Cardiac muscle cell (in vitro differentiated cells and primary cell): ENCODE measurements around the gene GJA5. TPM values are rescaled to one million over a fixed set of nuclear protein-coding genes. Genes with fewer than 3 reads are reported as not detected.

ENCODE experiments used
- DNase-seq, 2 donors: peaks; one replicate each; pipeline versions ENCODE4 v3.0.0 to v3.0.0-alpha.2; 2010 to 2017; ENCODE audit warnings: low read depth in 1 of 2, low spot score in 1 of 2
- H3K27ac ChIP-seq: fragments of 200-600 bp; sonication (generic); 2 replicates; pipeline ENCODE4 v1.5.1; 2016
- H3K27me3 ChIP-seq: fragments of 200-600 bp; sonication (generic); 2 replicates; pipeline ENCODE4 v1.6.0; 2016; ENCODE audit warnings: control low read depth
- H3K36me3 ChIP-seq: fragments of 200-600 bp; sonication (generic); 2 replicates; pipeline ENCODE4 v1.5.1; 2016; ENCODE audit warnings: control low read depth
- H3K4me1 ChIP-seq: fragments of 200-600 bp; sonication (generic); 2 replicates; pipeline ENCODE4 v1.8.1; 2017; ENCODE audit warnings: low read depth, mild to moderate bottlenecking, mixed run types
- H3K4me3 ChIP-seq: fragments of 200-600 bp; sonication (generic); 2 replicates; pipeline ENCODE4 v1.5.1; 2016; ENCODE audit warnings: mild to moderate bottlenecking
- H3K9me3 ChIP-seq: fragments of 200-600 bp; sonication (generic); 2 replicates; pipeline ENCODE4 v1.5.1; 2017; ENCODE audit warnings: low read depth, mild to moderate bottlenecking, control low read depth
- CTCF ChIP-seq: IDR thresholded peaks from 2 replicates; pipeline ENCODE4 v1.5.1; 2012; ENCODE audit warnings: low read depth, mild to moderate bottlenecking, low read length
- polyA plus RNA-seq: library from polyadenylated mRNA; unstranded; fragments of >200 nt; fragmentation: Nextera tagmentation; extraction: Ambion mirVana; gene quantifications from 2 replicates; pipeline ENCODE4 v1.2.1, GENCODE V29; 2016
- total RNA-seq: library from RNA; depleted of rRNA; stranded (reverse); fragments of >200 nt; gene quantifications from 2 replicates; pipeline ENCODE4 v1.2.3, GENCODE V29; 2016

Gene GJA5
- total and polyA plus RNA-seq, 2 experiments from 2014 or later = 12.3 to 23.9 TPM

GRCh38 chr1:147712605-147713004 lies 47.8 kb downstream of the GJA5 start:
- H3K27ac ChIP-seq = no peak overlapping the region
- no peak for TF ChIP-seq CTCF
- no peak for DNase-seq
- H3K4me3 ChIP-seq = no peak overlapping the region
- no peaks in the 10 kb centered on the region for H3K9me3 ChIP-seq
- no peaks in the 10 kb centered on the region for H3K4me1 ChIP-seq
- H3K36me3 ChIP-seq = no peaks in the 10 kb centered on the region
- H3K27me3 ChIP-seq = peaks cover 15% of the 10 kb centered on the region

Other genes with a start within 250 kb of the GJA5 start
- gene BCL9, start 219.1 kb downstream of the GJA5 start, total RNA-seq = 27.5 and 34.7 TPM in 2 replicates
- 33.0 and 34.5 TPM in 2 replicates for gene BCL9, start 219.1 kb downstream of the GJA5 start, polyA plus RNA-seq
- gene ACP6, start 90.1 kb downstream of the GJA5 start, total RNA-seq = 23.9 and 45.7 TPM in 2 replicates
- gene ACP6, start 90.1 kb downstream of the GJA5 start, polyA plus RNA-seq = 73.9 and 80.8 TPM in 2 replicates
- gene GJA8, start 142.2 kb upstream of the GJA5 start, total RNA-seq = not detected in 2 replicates
- not detected in 2 replicates for gene GJA8, start 142.2 kb upstream of the GJA5 start, polyA plus RNA-seq
- gene GPR89B, start 167.8 kb upstream of the GJA5 start, total RNA-seq = 8.6 and 9.4 TPM in 2 replicates
- 18.9 and 22.1 TPM in 2 replicates for gene GPR89B, start 167.8 kb upstream of the GJA5 start, polyA plus RNA-seq